Measurements from ENCODE around the gene MAD1L1.

The MAD1L1 gene

DNA sequence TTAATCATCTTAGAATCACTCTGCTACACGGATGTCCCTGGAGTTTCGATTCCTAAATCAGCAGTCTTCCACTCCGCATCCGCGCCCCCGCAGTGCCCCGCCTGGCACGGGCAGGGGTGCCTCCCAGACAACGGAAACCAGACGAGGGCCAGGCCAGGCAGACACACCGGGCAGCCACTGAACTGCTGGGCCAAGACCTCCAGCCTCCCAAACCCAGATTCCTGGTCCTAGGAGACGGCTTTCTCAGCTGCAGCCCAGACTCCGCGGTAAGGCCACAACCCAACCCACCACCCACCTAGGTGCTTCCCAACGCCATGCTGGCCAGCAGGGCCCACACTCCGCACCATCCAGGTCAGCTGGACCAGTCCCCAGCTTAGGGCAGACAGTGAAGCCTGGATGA, 33.2 kb downstream of the MAD1L1 start:
- Histone ChIP-seq H3K27me3 (ENCODE audit: control insufficient read depth in 1 of 2, insufficient read depth in 2 of 2, low read length in 2 of 2) (no peaks in the 10 kb centered on the region), H3K36me3 (ENCODE audit: control insufficient read depth in 2 of 2, insufficient read depth in 2 of 2, low read length in 2 of 2) (peaks cover 3 to 13% of the 10 kb centered on the region in 2 donors), H3K27ac (ENCODE audit: low read length) (no peak overlapping the region), H3K4me1 (ENCODE audit: control insufficient read depth, insufficient read depth, low read length) (peaks cover 27% of the 10 kb centered on the region), H3K9me3 (ENCODE audit: control insufficient read depth in 2 of 2, low read length in 2 of 2) (no peaks in the 10 kb centered on the region), H3K9ac (ENCODE audit: low read length in 2 of 2) (no peak overlapping the region), H3K4me3 (ENCODE audit: low read length in 2 of 2) (no peak overlapping the region)

DNA sequence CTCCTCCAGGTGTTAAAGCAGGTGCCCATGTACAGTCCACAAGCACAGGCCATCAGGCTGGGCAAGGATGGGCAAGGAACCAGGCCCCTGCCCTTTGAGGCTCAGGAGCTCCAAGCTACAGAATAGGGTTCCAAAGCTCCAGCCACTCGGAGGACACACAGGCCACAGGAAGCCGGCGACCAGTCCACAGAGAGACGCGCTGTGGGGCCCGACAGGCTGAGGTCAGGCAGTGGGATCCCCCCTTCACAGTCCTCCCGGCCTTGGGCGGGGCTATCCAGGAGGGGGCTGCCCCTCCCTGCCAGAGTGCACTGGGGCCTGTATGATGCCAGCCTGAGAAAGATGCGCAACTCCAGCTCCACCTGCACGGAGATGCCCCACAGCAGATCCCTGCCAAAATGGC, 34.0 kb downstream of the MAD1L1 start:
- Histone ChIP-seq H3K4me3 (ENCODE audit: low read length in 2 of 2) (no peak overlapping the region), H3K9ac (ENCODE audit: low read length in 2 of 2) (no peak overlapping the region), H3K9me3 (ENCODE audit: control insufficient read depth in 2 of 2, low read length in 2 of 2) (no peaks in the 10 kb centered on the region), H3K27ac (ENCODE audit: low read length) (no peak overlapping the region), H3K36me3 (ENCODE audit: control insufficient read depth in 2 of 2, insufficient read depth in 2 of 2, low read length in 2 of 2) (peaks cover 3 to 13% of the 10 kb centered on the region in 2 donors), H3K4me1 (ENCODE audit: control insufficient read depth, insufficient read depth, low read length) (peaks cover 19% of the 10 kb centered on the region), H3K27me3 (ENCODE audit: control insufficient read depth in 1 of 2, insufficient read depth in 2 of 2, low read length in 2 of 2) (no peaks in the 10 kb centered on the region)

DNA sequence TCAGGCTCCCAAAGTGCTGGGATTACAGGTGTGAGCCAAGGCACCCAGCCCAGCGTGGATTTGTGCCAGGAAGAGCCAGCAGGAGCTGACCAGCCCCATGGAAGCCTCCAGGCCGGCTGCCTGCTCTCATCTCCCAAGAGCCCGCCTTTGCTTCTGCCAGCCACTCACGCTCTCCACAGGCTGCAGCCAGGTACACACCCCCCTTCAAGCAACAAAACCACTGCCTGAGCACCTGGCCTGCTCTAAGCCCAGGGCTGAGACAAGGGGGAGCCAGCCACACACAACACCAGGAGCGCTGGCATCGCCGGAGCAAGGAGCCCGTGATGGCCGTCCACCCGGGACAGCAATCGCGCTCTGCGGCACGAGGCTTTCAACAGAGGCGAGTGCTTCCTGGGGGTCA, 34.5 kb downstream of the MAD1L1 start:
- no peaks in the 10 kb centered on the region for H3K9me3 ChIP-seq (ENCODE audit: control insufficient read depth in 2 of 2, low read length in 2 of 2)
- H3K4me3 ChIP-seq (ENCODE audit: low read length in 2 of 2) = no peak overlapping the region
- H3K36me3 ChIP-seq (ENCODE audit: control insufficient read depth in 2 of 2, insufficient read depth in 2 of 2, low read length in 2 of 2) = peaks cover 3 to 13% of the 10 kb centered on the region in 2 donors
- no peak overlapping the region for H3K27ac ChIP-seq (ENCODE audit: low read length)
- no peaks in the 10 kb centered on the region for H3K27me3 ChIP-seq (ENCODE audit: control insufficient read depth in 1 of 2, insufficient read depth in 2 of 2, low read length in 2 of 2)
- no peak overlapping the region for H3K9ac ChIP-seq (ENCODE audit: low read length in 2 of 2)
- H3K4me1 ChIP-seq (ENCODE audit: control insufficient read depth, insufficient read depth, low read length) = peaks cover 14% of the 10 kb centered on the region

DNA sequence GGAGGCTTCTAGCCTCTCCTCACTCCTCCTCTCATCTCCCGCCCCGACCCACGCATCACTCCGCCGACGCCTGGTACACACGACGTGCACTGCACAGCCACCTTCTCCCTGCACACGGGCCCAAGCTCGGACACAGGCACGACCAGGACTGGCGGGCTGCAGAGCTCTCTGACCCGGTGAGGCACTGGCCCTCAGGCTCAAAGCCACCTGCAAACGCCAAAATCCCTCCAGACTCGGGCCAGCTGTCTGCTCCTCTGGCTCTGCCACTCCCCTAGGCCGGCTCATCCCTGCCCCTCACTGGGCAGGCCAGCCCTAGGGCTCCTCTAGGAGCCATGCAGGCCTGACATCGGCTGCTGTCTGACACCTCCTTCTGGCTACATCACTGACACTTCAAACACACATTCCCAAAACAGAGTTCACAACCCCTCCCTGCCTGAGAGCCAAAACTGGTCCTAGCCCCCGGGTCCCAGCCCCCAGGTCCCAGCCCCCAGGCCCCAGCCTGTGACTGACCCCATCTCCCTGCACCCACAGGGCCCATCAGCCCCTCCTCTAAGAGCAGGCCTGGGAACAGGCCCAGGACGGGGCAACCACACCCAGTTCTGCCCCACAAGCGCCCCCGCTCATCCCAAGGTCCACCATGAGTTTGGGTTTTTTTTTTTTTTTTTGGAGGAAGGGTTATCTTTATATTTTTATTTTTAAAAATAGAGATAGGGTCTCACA, 35.1 kb downstream of the MAD1L1 start:
- H3K4me1 ChIP-seq (ENCODE audit: control insufficient read depth, insufficient read depth, low read length) = peaks cover 9% of the 10 kb centered on the region

DNA sequence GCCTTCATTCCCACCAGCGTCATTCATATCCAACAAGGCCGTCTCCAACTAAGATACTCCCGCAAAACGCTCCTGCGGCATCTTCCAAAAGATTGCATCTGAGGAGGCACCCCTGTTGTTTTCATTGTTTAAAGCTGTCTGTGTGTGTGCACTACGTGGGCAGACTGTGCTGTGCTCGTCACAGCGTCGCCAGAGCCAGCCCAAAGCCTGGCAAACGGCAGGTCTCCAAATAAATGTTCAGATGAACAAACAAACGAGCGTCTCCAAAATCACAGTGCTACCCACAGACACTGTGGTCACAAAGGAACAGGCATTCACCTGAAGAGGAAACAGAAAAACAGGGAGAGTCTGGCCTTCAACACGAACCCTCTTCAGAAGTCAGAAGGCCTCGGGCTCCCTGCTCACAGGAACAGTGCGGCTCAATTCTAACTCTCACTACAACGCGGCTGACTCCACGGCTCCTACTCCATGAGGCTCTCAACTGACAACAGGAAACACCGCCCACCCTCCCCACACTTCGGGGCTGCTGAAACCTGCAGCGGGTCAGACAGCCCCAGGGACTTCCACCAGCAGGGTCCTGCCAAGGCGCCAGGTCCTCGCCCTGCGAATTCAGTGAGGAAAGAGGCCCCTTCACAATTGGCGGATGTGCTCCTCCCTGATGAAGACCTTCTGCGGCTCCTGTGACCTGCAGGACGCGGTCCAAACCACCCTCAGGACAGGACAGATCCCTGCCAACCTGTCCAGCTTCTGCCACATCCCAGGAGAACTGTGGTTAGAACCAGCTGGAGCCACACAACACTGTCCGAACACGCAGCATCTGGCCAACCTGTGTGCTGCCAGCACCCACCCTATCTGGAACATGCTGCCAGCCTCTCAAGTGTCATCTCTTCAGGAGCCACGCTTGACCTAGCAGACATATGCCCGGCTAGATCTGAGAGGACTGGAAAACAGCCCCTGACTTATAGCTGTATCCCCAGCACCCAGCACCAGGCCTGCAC, 36.1 kb downstream of the MAD1L1 start:
- Histone ChIP-seq H3K9ac (ENCODE audit: low read length in 2 of 2) (no peak overlapping the region), H3K27ac (ENCODE audit: low read length) (no peak overlapping the region), H3K9me3 (ENCODE audit: control insufficient read depth in 2 of 2, low read length in 2 of 2) (no peaks in the 10 kb centered on the region), H3K36me3 (ENCODE audit: control insufficient read depth in 2 of 2, insufficient read depth in 2 of 2, low read length in 2 of 2) (peaks cover 3 to 13% of the 10 kb centered on the region in 2 donors), H3K27me3 (ENCODE audit: control insufficient read depth in 1 of 2, insufficient read depth in 2 of 2, low read length in 2 of 2) (no peaks in the 10 kb centered on the region), H3K4me1 (ENCODE audit: control insufficient read depth, insufficient read depth, low read length) (peaks cover under 1% of the 10 kb centered on the region), H3K4me3 (ENCODE audit: low read length in 2 of 2) (no peak overlapping the region)

More for the DNA sequence above, 35.1 kb downstream of the MAD1L1 start:
- no peak overlapping the region for H3K27ac ChIP-seq (ENCODE audit: low read length)
- H3K27me3 ChIP-seq (ENCODE audit: control insufficient read depth in 1 of 2, insufficient read depth in 2 of 2, low read length in 2 of 2) = no peaks in the 10 kb centered on the region
- no peak overlapping the region for H3K4me3 ChIP-seq (ENCODE audit: low read length in 2 of 2)
- H3K36me3 ChIP-seq (ENCODE audit: control insufficient read depth in 2 of 2, insufficient read depth in 2 of 2, low read length in 2 of 2) = peaks cover 3 to 13% of the 10 kb centered on the region in 2 donors
- no peaks in the 10 kb centered on the region for H3K9me3 ChIP-seq (ENCODE audit: control insufficient read depth in 2 of 2, low read length in 2 of 2)
- H3K9ac ChIP-seq (ENCODE audit: low read length in 2 of 2) = no peak overlapping the region

DNA sequence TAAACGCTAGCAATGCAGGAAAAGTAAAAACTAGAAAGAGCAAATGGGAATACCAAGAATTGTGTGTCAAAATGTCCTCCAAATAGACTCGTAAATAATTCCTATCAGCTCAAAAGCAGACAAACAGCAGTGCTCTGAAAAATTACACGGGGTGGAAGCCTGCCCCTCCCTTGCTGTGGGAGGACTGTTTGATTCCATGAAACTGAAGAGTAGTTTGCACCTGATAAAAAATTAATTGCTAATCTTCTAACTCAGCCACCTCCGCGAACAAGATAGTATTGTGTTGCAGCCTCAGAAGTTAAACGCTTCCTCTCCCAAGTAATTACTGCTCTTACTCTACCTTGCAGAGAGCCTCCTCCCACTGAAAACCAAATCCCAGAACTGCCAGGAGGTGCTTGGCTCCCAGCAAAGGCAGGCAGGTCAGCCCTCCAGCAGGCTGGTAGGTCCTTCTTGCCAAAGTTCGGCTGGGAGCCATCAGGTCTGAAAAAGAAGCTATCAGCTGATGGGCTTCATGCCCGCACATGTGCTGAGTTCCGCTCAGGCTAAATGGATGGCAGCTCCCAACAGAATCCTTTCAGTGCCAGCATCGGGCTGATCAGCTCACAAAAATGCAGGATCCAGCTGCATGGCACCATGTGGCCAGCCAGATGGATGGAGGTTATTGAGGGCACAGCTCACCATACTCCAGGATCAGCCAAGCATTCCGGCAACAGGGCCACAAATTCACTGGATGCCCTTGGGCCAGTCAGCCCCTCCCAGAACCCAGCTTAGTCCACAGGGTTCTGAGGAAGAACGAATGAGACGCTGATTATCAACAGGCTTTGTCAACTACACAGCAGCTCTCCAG, 37.1 kb downstream of the MAD1L1 start:
- Histone ChIP-seq H3K9me3 (ENCODE audit: control insufficient read depth in 2 of 2, low read length in 2 of 2) (no peaks in the 10 kb centered on the region), H3K27me3 (ENCODE audit: control insufficient read depth in 1 of 2, insufficient read depth in 2 of 2, low read length in 2 of 2) (no peaks in the 10 kb centered on the region), H3K4me1 (ENCODE audit: control insufficient read depth, insufficient read depth, low read length) (no peaks in the 10 kb centered on the region), H3K36me3 (ENCODE audit: control insufficient read depth in 2 of 2, insufficient read depth in 2 of 2, low read length in 2 of 2) (peaks cover 3 to 13% of the 10 kb centered on the region in 2 donors), H3K4me3 (ENCODE audit: low read length in 2 of 2) (no peak overlapping the region), H3K27ac (ENCODE audit: low read length) (no peak overlapping the region), H3K9ac (ENCODE audit: low read length in 2 of 2) (no peak overlapping the region)

DNA sequence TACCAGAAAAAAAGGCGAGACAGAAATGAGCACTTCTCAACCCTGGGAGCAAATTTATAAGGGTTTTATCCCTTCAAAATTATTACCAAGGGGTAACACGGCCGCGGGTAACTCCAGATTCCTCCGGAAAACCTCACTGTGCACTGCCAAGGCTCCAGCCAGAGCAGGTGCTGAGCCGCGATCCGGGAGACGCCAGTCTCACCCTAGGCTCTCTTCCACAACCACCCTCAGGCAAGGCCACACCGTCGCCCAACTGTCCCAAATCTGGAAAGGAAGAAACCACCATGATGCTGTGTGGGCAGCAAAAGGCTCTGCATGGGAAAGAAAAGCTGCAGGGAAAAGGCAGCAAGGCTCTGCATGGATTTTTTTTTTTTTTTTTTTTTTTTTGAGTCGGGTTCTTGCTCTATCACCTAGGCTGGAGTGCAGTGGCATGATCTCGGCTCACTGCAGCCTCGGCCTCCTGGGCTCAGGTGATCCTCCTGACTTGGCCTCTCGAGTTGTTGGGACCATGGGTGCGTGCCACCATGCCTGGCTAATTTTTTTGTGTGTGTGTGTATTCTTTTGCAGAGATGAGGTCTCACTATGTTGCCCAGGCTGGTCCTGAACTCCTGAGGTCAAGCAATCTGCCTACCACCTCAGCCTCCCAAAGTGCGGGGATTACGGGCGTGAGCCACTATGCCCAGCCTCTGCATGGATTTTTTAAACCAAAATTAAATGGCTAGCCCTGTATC, 39.0 kb downstream of the MAD1L1 start:
- Histone ChIP-seq H3K36me3 (ENCODE audit: control insufficient read depth in 2 of 2, insufficient read depth in 2 of 2, low read length in 2 of 2) (peaks cover 0 to 9% of the 10 kb centered on the region in 2 donors), H3K4me1 (ENCODE audit: control insufficient read depth, insufficient read depth, low read length) (no peaks in the 10 kb centered on the region), H3K4me3 (ENCODE audit: low read length in 2 of 2) (no peak overlapping the region), H3K9ac (ENCODE audit: low read length in 2 of 2) (no peak overlapping the region), H3K27ac (ENCODE audit: low read length) (no peak overlapping the region), H3K27me3 (ENCODE audit: control insufficient read depth in 1 of 2, insufficient read depth in 2 of 2, low read length in 2 of 2) (no peaks in the 10 kb centered on the region), H3K9me3 (ENCODE audit: control insufficient read depth in 2 of 2, low read length in 2 of 2) (peaks cover 5% of the 10 kb centered on the region in 2 donors)

DNA sequence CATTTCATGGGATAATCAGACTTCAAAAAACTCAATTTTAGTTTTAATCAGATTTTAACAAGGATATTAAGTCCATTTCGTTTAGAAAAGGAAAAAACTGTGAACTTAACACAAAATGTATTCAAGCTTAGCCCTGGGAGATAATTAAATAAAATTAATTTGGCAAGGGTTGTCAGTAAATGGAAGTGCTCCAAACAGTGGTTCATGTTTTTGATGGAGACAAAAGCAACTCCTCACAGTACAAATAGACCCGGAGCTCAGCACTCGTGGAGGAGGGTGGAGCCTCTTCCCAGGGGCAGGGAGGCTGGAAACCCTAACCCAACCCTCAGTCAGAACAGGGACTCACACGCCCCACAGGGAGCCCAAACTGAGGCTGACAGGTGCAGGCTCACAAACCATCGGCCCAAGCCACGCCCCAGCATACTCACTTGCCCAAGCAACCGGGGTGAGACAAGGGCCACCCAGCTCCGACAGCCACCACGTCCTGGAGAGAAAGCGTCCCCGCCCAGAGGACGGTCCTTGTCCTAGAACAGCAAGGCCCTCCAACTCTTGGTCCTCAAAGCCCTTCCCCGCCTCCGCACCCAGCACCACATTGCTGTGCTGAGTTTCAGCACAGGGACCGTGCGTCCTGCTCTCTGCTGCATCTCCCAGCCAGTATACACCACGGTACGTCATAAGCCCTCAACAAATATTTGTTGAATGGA, 39.8 kb downstream of the MAD1L1 start:
- no peaks in the 10 kb centered on the region for H3K27me3 ChIP-seq (ENCODE audit: control insufficient read depth in 1 of 2, insufficient read depth in 2 of 2, low read length in 2 of 2)
- H3K36me3 ChIP-seq (ENCODE audit: control insufficient read depth in 2 of 2, insufficient read depth in 2 of 2, low read length in 2 of 2) = peaks cover 0 to 9% of the 10 kb centered on the region in 2 donors
- H3K9me3 ChIP-seq (ENCODE audit: control insufficient read depth in 2 of 2, low read length in 2 of 2) = peaks cover 5 to 6% of the 10 kb centered on the region in 2 donors
- no peak overlapping the region for H3K27ac ChIP-seq (ENCODE audit: low read length)
- no peak overlapping the region for H3K9ac ChIP-seq (ENCODE audit: low read length in 2 of 2)
- no peak overlapping the region for H3K4me3 ChIP-seq (ENCODE audit: low read length in 2 of 2)
- H3K4me1 ChIP-seq (ENCODE audit: control insufficient read depth, insufficient read depth, low read length) = no peaks in the 10 kb centered on the region

DNA sequence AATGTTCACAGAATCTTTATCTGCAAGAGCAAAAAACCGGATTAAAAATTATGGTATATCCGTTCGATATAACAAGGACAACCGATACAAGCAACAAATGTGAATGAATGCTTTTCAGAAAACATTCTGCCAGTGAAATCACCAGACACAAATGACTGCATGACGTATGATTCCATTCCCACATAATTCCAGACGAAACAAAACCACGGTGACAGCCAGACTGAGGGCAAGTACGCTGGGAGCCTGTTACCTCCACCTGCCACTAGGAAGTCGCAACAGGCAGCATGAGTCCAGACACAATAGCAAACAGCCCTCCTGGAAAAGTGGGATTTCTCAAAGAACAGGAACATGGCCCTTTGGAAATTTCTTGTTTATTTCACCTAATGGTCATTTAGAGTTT, 41.7 kb downstream of the MAD1L1 start:
- Histone ChIP-seq H3K36me3 (ENCODE audit: control insufficient read depth in 2 of 2, insufficient read depth in 2 of 2, low read length in 2 of 2) (peaks cover 0 to 6% of the 10 kb centered on the region in 2 donors), H3K27me3 (ENCODE audit: control insufficient read depth in 1 of 2, insufficient read depth in 2 of 2, low read length in 2 of 2) (no peaks in the 10 kb centered on the region), H3K4me3 (ENCODE audit: low read length in 2 of 2) (no peak overlapping the region), H3K27ac (ENCODE audit: low read length) (no peak overlapping the region), H3K9me3 (ENCODE audit: control insufficient read depth in 2 of 2, low read length in 2 of 2) (peaks cover 5 to 6% of the 10 kb centered on the region in 2 donors), H3K9ac (ENCODE audit: low read length in 2 of 2) (no peak overlapping the region), H3K4me1 (ENCODE audit: control insufficient read depth, insufficient read depth, low read length) (no peaks in the 10 kb centered on the region)
